CMK (cell line): ENCODE measurements around the gene PCDHA6.
"Not testable (repeated sequence)": the region's sequence is repeated elsewhere in the genome, so short reads cannot be mapped to it uniquely, and the experiment has no call there.

ENCODE experiments used
- DNase-seq: peaks from one replicate; pipeline ENCODE4 v3.0.0-alpha.2; 2010; ENCODE audit warnings: low read depth

The PCDHA6 gene

GRCh38 chr5:140822281-140822629, 5.5 kb upstream of the PCDHA6 start:
- DNase-seq: no peak

- DNase-seq: not testable (repeated sequence)
Observed at GRCh38 chr5:140822969-140823368, 4.8 kb upstream of the PCDHA6 start.

- DNase-seq: no peak
Observed at GRCh38 chr5:140823475-140823874, 4.3 kb upstream of the PCDHA6 start.

- DNase-seq: no peak
Observed at GRCh38 chr5:140828362-140828737, 590 bp downstream of the PCDHA6 start.

- not testable (repeated sequence) for DNase-seq
Observed at GRCh38 chr5:140829511-140830501, 2.0 kb downstream of the PCDHA6 start.

- no peak for DNase-seq
Observed at GRCh38 chr5:140833993-140834392, 6.2 kb downstream of the PCDHA6 start, which contains the start of gene PCDHA7. Gene PCDHA7 (plus strand): TSS chr5:140834269. CDS start chr5:140834384, 115 bp downstream.

- DNase-seq: not testable (repeated sequence)
Observed at GRCh38 chr5:140834439-140835008, 6.8 kb downstream of the PCDHA6 start.

- DNase-seq: no peak
Observed at GRCh38 chr5:140835622-140836510, 8.1 kb downstream of the PCDHA6 start.

- DNase-seq: no peak
Observed at GRCh38 chr5:140840978-140841962, 13.5 kb downstream of the PCDHA6 start, which contains the start of gene PCDHA8. Gene PCDHA8 (plus strand): TSS chr5:140841187. CDS start chr5:140841322, 135 bp downstream.

GRCh38 chr5:140842798-140843733, 15.3 kb downstream of the PCDHA6 start:
- DNase-seq: no peak

GRCh38 chr5:140848139-140849102, 20.7 kb downstream of the PCDHA6 start, which contains the start of gene PCDHA9:
Gene PCDHA9 (plus strand): TSS chr5:140848382. CDS start chr5:140848496, 114 bp downstream.
- DNase-seq: not testable (repeated sequence)

GRCh38 chr5:140849831-140850634, 22.3 kb downstream of the PCDHA6 start:
- DNase-seq: not testable (repeated sequence)

- no peak for DNase-seq
Observed at GRCh38 chr5:140855772-140856674, 28.3 kb downstream of the PCDHA6 start, which contains the start of gene PCDHA10. Gene PCDHA10 (plus strand): TSS chr5:140855897. CDS start chr5:140856049, 152 bp downstream.

- DNase-seq: no peak
Observed at GRCh38 chr5:140857177-140857986, 29.6 kb downstream of the PCDHA6 start.

- DNase-seq: no peak
Observed at GRCh38 chr5:140857987-140858240, 30.2 kb downstream of the PCDHA6 start.
